Activated CD8-positive, alpha-beta memory T cell treated with anti-CD3 and anti-CD28 coated beads, Interleukin-2, amount 50 U/mL, for 1 hour (primary cell): ENCODE data around the gene SEMA6B.

ENCODE experiments used
- DNase-seq: peaks from one replicate; pipeline ENCODE4 v3.0.0-alpha.2; 2020; ENCODE audit errors: extremely low read depth

The SEMA6B gene

GRCh38 chr19:4507804-4508203 is 51.7 kb downstream of the SEMA6B start:
- no peak for DNase-seq

DNA sequence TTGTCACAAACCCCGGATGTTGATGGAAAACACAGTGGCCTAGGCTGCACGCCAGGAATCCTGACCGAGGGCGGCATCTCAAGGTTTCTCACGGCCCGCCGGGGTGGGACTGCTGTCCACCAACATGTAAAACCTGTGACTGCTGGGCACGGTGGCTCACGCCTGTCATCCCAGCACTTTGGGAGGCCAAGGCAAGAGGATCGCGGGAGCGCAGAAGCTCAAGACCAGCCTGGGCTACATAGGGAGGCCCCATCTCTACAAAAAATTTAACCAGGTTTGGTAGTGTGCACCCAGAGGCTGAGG is 52.4 kb downstream of the SEMA6B start:
- no peak for DNase-seq

DNA sequence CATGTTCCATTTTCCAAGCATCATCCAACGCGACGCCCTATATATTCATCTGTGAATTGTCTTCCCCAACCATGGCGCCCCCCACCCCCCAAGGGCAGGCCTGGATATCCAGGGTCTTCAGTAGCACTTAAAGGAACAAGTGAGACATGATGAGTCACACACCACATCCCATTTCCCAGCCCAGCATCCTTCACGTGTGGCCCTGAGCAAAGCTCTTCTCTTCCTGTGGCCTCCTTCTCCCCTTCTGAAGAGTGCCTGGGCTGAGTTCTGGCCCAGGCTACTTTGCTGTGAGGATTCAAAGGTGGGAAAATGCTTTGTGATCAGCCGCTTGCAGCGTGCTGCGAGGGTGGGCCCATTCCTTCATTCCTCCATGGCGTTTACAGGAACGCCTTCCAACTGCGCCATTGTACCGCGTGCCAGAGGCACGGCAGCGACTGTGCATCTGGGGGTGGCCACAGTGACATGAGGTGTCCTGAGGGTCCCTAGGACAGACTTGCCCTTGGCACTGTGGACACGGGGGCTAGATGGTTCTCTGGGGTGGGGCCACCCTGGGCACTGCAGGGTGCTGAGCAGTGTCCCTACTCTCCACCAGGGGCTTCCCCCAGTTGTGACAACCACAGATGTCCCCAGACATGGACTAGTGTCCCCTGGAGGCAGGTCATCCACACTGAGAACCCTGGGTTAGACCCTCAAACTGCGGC is 52.9 kb downstream of the SEMA6B start:
- DNase-seq = no peak

DNA sequence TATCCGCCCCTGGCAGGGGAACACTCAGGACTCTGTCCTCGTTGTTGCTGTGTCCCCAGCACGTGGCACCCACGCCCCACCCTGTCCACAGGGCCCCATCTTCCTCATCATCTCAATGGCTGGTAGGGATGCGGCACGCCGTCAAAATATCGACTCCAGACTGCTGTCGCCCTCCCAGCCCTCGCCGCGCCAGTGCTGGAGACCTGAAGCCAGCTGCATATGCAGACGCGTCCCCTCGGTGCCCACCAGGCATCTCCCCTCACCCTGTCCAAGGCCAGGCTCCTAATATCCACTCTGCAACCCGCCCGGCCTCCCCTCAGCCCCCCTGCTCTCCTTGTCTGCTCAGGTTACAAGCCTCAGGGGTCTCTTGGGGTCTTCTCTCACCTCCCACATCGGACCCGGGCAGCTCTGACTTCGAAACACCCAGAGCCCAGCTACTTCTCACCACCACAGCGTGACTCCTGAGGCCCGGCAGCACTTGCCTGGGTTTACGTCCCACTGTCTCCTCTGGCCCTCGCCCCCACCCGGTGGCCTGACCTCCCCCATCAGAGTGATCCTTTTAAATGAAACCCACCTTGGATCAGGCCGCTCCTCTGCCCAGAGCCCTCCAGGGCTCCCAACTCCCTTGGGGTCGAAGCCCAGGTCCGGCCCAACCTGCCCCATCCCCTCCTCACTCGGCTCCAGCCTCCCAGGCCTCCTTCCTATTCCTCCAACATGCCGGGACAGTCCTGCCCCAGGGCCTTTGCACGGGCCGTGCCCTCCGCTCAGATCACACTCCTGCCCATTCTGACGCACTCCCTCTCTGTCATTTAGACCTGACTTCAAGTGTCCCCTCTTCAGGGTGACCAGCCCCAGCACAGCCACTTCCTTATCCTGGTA is 53.7 kb downstream of the SEMA6B start:
- no peak for DNase-seq

DNA sequence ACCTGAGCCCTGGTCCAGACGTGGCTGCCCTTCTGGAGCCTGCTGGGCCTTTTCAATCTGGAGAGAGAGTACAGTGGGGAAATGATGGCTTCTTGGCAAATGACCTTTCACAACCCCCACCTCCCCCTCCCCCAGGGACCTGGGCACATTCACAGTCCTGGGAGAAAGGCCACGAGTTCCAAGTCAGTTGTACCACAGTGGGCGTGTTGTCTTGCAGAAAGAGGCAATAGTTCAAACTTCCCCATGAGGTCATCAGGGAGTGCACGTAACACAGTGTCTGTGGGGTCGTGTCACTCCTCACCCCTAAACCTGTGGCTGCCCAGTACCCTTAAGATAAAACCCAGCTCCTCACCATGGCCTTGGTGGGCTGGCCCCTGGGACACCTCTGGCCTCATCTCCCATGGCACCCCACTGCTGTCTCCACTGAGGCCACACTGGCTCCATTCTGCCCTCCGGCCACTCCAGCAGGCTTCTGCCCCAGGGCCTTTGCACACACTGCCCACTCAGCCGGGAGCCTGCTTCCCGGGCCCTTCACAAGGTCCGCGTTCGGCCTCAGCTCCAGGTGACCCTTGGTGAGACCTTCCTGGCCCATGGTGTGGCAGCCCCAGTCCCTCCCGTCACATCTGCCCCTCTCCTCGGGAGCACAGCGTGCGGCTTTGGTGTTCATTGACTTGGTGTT is 54.5 kb downstream of the SEMA6B start:
- DNase-seq = no peak

GRCh38 chr19:4504297-4504701 is 55.2 kb downstream of the SEMA6B start:
- DNase-seq = no peak

DNA sequence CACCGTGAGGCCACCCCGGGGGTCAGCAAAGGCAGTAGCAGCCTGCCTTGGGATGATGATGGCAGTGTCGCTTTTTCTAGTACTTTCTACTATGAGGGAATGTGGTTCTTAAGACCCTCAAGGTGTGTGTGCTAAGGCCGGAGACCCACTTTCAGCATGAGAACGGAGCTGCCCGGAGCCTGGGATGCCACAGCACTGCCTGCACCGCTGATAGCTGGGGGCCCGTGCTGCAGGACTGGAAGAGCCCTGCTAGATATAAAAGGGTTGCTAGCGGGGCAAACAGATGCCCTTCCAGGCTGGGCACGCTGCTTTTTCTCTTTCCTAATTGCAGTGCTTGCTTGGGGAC is 55.7 kb downstream of the SEMA6B start:
- no peak for DNase-seq

DNA sequence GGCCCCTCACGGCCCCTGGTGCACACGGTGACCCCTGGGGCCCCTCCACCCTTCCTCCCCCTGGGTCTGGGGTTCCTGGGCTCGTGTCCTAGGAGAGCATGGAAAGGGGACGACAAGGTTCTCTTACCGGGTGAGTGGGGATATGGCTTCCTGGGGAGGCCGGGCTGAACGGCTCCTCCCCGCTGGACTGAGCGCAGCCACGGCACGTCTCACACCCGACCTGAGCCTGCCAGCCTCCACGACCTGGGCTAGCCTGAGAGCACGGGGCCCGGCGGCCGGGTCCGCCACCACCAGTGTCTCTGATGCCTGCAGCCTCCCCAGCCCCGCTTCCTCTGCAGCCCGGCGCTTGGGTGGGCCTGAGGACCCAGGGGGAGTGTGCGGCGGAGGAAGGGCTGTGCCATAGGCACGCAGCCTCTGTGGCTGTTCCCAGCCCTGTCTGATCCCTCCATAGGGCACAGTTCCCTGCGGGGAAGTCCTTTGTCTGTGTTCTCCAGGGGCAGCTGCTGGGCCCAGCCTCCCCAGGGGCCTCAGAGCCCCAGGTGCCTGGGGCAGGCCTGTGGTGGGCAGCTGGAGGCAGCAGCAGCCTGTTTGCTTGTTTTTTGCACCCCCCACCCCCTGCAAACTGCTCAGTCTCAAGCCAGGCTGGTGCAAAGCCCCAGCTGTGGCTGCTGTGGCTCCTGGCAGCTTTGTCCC is 56.2 kb downstream of the SEMA6B start:
- DNase-seq = no peak

- no peak for DNase-seq
Measured at GRCh38 chr19:4502282-4503131, 57.0 kb downstream of the SEMA6B start.

- no peak for DNase-seq
Measured at GRCh38 chr19:4501691-4502090, 57.8 kb downstream of the SEMA6B start.

GRCh38 chr19:4500841-4501591 is 58.5 kb downstream of the SEMA6B start:
- DNase-seq = no peak

- no peak for DNase-seq
Measured at GRCh38 chr19:4499855-4500254, 59.6 kb downstream of the SEMA6B start.

DNA sequence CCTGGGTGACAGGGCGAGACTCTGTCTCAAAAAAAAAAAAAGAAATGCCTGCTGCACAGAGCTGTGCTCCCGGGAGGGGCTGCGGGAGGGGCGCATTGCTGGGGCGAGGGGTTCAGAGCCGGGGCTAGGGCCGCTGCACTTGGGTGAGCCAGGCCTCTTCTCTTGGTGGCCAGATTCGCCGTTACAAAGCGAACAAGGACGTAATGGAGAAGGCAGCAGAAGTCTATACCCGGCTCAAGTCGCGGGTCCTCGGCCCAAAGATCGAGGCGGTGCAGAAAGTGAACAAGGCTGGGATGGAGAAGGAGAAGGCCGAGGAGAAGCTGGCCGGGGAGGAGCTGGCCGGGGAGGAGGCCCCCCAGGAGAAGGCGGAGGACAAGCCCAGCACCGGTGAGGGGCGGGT is 60.2 kb downstream of the SEMA6B start:
- no peak for DNase-seq

- DNase-seq = no peak
Measured at GRCh38 chr19:4498694-4499093, 60.8 kb downstream of the SEMA6B start.

GRCh38 chr19:4497770-4498389 is 61.6 kb downstream of the SEMA6B start:
- no peak for DNase-seq

GRCh38 chr19:4496304-4496703 is 63.2 kb downstream of the SEMA6B start:
- no peak for DNase-seq

- no peak for DNase-seq
Measured at GRCh38 chr19:4495471-4495870, 64.0 kb downstream of the SEMA6B start.

- DNase-seq = no peak
Measured at GRCh38 chr19:4494691-4495064, 64.8 kb downstream of the SEMA6B start.

GRCh38 chr19:4493929-4494690 is 65.4 kb downstream of the SEMA6B start:
- DNase-seq = no peak
